HG03060 (cell line): Measurements from ENCODE around the gene SLC25A27.

ENCODE experiments used
- ATAC-seq: cut with Tn5 transposase; IDR thresholded peaks from one replicate; pipeline ENCODE4 v1.9.1; 2021; ENCODE audit warnings: low read depth, moderate number of reproducible peaks; ENCODE audit not compliant: unreplicated experiment

The SLC25A27 gene

DNA sequence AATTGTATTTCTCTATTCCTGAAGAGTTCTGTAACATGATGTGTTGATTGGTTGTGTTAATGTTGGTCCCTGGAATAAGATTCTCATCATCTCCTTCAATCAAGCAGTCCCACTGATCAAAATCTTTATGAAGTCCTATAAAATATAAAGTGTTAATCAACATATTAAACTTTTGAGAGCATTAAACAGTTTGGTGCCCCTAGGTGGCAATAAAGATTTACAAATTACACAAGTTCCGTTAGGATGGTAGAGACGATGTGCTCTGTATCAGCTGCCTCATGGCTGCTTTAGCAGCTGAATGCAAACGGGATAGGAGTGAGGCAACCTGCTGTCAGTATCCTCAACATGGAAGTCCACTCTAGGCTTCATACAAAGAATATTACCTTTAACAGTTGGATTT, 51.8 kb downstream of the SLC25A27 start:
- no peak for ATAC-seq

DNA sequence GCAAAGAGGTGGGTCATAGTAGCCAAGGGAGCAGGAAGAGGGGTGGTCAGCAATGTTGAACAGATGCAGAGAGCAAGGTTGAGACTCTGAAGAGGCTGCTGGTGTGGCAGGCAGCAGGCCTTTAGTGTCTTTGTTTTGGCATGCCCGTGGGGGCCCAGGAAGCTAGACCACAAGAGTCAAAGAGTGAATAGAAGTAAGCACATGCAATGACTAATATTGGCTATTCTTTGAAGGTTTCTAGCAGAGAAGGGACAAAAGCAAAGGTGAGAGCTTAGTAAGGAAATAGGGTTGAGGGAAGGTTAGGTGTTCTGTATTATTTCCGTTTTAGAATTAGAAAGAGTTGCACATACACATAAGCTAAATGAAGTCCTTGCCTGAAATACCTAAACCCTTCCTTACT, 53.7 kb downstream of the SLC25A27 start:
- no peak for ATAC-seq

DNA sequence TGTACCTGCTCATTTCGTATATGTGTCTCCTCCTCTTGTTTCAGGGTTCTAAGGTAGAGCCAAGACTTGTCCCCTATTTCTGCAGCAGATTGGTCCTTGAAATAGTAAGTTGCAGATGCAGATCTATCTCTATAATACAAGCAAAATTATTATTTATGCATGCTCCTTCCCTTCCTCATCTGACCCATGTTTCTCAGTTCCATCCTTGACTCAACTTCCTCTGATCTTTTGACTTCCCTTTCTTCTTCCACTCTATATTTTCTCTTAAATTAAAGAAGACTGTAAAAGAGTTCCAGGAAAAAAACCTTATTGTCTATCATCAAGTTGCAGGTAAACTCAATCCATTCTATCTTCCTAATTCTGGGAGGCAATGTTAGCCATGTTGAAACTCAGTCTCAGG, 58.7 kb downstream of the SLC25A27 start:
- no peak for ATAC-seq

DNA sequence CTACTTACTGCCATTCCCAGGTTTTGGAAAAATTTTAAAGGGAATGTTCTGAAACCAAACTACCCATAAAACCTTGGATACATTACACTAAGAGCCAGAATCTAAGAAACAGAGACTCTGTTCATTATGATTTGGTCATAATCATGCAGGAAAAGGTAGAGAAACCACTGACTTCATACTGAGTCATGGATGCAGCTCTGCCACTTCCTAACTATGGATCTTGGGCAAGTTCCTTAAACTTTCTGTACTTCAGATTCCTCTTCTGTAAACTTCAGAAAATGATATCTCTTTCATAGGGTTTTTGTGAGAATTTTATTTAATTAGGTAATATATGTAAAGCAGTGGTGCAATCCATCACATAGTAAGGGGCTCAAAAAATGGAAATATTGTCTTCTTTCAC, 62.4 kb downstream of the SLC25A27 start:
- no peak for ATAC-seq

DNA sequence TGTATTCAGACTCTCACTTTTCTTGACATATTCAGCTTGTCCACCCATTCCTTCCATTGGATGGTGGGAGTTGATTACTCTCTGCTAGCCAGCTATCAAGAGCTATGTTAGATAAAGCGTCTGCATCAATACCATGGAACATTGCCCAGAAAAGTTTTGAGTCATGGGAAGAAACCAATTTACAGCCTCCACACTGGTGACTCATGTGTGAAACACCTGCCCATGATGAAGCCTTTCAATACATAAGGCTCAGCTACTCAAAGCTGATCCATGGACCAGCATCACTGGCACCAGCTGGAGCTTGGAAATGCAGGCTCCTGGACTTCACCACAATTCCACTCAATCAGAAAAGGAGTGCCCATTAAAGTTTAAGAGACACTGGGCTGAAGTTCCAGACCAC, 66.3 kb downstream of the SLC25A27 start:
- no peak for ATAC-seq

DNA sequence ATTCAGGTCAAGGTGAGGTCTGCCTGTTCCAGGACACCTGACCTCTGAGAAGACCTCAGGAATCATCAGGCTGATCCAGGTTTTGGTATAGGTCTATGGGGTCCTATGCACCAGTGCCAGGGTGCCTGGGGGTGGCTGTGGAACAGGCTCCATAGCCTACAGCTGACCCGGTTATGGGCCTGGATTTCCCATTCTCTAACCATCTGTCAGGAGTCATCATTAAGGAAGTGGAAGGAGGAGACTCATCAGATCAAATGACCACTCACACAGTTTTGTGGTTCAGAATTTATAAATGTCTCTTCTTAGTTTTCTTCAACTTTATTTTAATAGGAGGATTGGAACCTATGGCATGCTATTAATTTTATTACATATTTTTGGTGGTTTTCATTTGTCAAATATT, 67.6 kb downstream of the SLC25A27 start:
- no peak for ATAC-seq
